Dermis microvascular lymphatic vessel endothelial cell (primary cell): ENCODE data around the gene C1QTNF5. TPM values are rescaled to one million over a fixed set of nuclear protein-coding genes. Genes with fewer than 3 reads are reported as not detected.

Experiments
- DNase-seq, 2 donors: peaks; one replicate each; pipeline versions ENCODE4 v3.0.0 to v3.0.0-alpha.2; 2010; ENCODE audit warnings: low read depth in 2 of 2
- total RNA-seq: library from RNA; depleted of rRNA; stranded (reverse); fragments of >200 nt; gene quantifications from 2 replicates; pipeline ENCODE4 v1.2.1, GENCODE V29; 2014

Gene C1QTNF5
- total RNA-seq, 1 donor from 2014 or later: 47.6 TPM

- no peak for DNase-seq
Observed at GRCh38 chr11:119297938-119298337, 42.7 kb downstream of the C1QTNF5 start.

- DNase-seq: no peak
Observed at GRCh38 chr11:119295178-119295577, 45.5 kb downstream of the C1QTNF5 start.

- no peak for DNase-seq
Observed at GRCh38 chr11:119293461-119293860, 47.2 kb downstream of the C1QTNF5 start.

GRCh38 chr11:119290894-119291497 lies 49.7 kb downstream of the C1QTNF5 start:
- DNase-seq: no peak

Other genes with a start within 250 kb of the C1QTNF5 start
- 10.5 and 17.6 TPM in 2 replicates for gene DPAGT1, start 239.0 kb downstream of the C1QTNF5 start, total RNA-seq
- 1.7 and 3.4 TPM in 2 replicates for gene C2CD2L, start 233.5 kb downstream of the C1QTNF5 start, total RNA-seq
- gene HINFP, start 219.3 kb downstream of the C1QTNF5 start, total RNA-seq: 11.3 and 16.4 TPM in 2 replicates
- under 0.01 TPM in 1 of 2 replicates, not detected in the other for gene ABCG4, start 191.8 kb downstream of the C1QTNF5 start, total RNA-seq
- gene NLRX1, start 172.2 kb downstream of the C1QTNF5 start, total RNA-seq: 11.0 and 16.1 TPM in 2 replicates
- gene NHERF4, start 155.4 kb downstream of the C1QTNF5 start, total RNA-seq: not detected in 2 replicates
- 7.4 and 9.4 TPM in 2 replicates for gene CBL, start 134.5 kb downstream of the C1QTNF5 start, total RNA-seq
- gene MCAM, start 23.8 kb downstream of the C1QTNF5 start, total RNA-seq: 133 and 200 TPM in 2 replicates
- 2.6 and 4.6 TPM in 2 replicates for gene RNF26, start 6.4 kb downstream of the C1QTNF5 start, total RNA-seq
- gene MFRP, start 5.8 kb upstream of the C1QTNF5 start, total RNA-seq: not detected in 2 replicates
- 0.13 and 0.25 TPM in 2 replicates for gene USP2, start 40.8 kb upstream of the C1QTNF5 start, total RNA-seq
- gene THY1, start 82.3 kb upstream of the C1QTNF5 start, total RNA-seq: 3.8 and 10.1 TPM in 2 replicates